ENCODE results near the gene H3-3A.
A peak's percentile ranks its signal among the peaks of the same experiment; 100 is the strongest.

H3-3A gene

GRCh38 chr1:226062558-226063223 lies at the start of gene H3-3A:
TSS of gene H3-3A (plus strand) at chr1:226062716. CDS start at chr1:226064352, 1,636 bp downstream.
- DNase-seq: peak; percentile 78 to 98 (median 94)

DNA sequence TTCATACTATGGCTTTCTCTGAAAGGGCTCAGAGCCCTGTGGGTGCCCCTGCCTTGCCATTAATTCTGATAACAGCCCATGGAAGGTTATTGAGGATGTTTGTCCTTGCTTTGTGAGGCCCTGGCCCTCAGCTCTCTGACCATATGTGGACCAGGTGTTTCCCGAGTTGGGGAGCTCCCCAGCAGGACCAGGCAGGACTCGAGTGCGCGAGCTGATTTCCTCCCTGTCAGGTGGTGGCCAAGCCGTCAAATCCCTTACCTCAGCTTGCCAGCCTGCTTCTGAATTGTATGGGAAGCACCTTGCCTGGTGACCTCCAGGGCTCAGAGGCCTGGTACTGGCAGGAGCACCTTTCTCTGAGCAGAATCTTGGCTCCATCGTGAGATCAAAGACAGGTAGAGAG lies 45.4 kb upstream of the H3-3A start:
- no peak for DNase-seq

- no peak for DNase-seq
These were observed 42.9 kb upstream of the H3-3A start for GRCh38 chr1:226019572-226019971.

- no peak for DNase-seq
These were observed 41.1 kb upstream of the H3-3A start for GRCh38 chr1:226021401-226021800.

- DNase-seq: no peak
These were observed 40.7 kb upstream of the H3-3A start for GRCh38 chr1:226021801-226022200.

GRCh38 chr1:226023735-226024134 lies 38.8 kb upstream of the H3-3A start:
- no peak for DNase-seq

DNA sequence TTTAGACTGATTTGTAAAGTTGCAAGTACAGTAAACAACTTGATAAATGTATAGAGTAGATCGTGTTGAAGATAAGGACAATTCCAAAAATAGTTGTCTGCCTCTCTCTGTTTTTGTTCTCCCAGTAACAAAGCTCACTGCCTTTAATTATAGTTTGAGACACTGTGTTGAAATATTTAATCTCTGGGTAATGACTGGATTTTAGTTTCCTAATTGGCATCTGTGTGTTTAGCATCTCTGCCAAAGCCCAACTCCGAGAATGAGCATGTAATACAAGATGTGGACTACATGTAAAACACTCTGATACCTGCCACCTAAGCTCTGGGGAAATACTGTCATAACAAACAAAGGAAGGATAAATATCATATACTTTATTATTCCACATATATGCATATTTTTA lies 35.7 kb upstream of the H3-3A start:
- DNase-seq: no peak

DNA sequence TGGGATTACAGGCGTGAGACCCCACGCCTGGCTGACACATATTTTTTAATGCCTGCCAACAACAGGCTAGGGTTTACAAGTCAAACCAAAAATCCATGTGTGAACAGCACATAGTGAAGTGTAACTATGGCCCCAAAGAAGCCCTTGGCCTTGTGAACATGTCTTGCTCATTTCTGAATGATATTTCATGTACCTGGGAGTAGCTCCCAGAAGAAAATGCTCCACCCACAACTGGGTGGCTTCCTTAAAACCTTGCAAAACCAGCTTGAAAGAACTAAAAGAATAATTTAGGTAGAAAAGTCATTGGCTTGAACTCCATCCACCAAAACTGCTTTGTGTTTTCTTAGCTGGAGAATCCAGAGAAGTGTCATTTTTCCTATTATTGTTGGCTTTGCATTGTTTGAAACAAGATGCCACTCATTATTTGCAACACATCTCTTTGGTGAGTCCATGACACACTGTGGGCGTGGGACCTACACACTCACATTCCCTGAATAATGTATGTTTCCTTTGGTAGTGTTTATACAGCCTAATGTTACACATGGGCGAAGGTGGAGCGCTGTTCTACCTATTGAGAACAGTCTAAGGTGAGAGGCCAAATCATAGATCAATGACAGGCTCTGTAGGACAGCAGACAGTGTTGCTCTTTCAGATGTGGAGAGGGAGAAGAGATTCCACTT lies 34.8 kb upstream of the H3-3A start:
- no peak for DNase-seq

DNA sequence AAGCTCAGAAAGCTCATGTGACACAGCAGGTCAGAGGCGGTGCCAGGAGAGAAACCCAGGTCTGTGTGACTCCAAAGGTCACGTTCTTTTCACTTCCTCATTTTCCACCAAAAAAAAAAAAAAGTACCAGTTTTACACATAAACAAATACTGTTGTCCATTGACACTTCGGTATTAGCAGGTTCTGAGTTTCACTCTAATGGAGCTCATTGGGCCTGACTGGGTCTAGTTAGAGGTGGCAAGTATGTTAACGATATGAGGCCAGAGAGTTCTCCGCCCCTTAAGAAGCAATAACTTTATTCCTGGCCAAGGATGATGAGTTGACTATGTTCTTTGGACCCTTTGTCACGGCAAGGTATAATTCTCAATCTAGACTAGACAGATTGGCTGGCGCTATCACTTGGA lies 33.4 kb upstream of the H3-3A start:
- DNase-seq: no peak

- no peak for DNase-seq
These were observed 32.8 kb upstream of the H3-3A start for GRCh38 chr1:226029568-226030225.

- DNase-seq: no peak
These were observed 28.9 kb upstream of the H3-3A start for GRCh38 chr1:226033582-226033981.

- no peak for DNase-seq
These were observed 28.5 kb upstream of the H3-3A start for GRCh38 chr1:226033991-226034390.

DNA sequence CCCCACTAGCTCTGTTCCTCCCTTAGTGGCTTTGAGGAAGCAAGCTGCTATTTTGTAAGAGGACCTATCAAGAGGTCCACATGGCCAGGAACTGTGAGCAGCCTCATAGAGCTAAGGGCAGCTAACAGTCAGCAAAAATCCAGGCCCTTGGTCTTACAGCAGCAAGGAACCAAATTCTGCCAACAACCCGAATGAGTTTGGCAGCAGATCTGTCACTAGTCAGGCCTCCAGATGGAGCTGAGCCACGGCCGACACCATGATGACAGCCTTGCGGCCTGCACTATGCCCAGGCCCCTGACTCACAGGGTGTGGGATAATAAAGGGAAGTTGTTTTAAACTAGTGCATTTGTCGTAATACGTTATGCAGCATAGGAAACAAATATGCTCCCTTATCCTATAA lies 28.0 kb upstream of the H3-3A start:
- peak in 50 of 56 donors; percentile 5 to 82 (median 57) for DNase-seq

- no peak for DNase-seq
These were observed 26.6 kb upstream of the H3-3A start for GRCh38 chr1:226035915-226036314.

DNA sequence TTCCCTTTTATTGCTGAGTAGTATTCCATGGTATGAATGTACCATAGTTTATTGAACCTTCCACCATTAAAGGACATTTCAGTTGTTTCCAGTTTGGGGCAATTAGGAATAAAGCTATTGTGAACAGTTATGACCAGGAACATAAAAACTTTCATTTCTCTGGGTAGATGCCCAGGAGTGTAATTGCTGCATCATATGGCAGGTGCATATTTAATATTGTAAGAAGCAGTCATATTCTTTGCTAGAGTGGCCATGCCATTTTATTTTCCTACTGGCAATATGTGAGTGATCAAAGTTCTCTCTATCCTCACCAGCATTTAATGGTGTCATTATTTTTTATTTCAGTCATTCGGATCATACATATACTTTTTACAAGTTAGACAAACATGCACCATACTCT lies 23.9 kb upstream of the H3-3A start:
- no peak for DNase-seq

DNA sequence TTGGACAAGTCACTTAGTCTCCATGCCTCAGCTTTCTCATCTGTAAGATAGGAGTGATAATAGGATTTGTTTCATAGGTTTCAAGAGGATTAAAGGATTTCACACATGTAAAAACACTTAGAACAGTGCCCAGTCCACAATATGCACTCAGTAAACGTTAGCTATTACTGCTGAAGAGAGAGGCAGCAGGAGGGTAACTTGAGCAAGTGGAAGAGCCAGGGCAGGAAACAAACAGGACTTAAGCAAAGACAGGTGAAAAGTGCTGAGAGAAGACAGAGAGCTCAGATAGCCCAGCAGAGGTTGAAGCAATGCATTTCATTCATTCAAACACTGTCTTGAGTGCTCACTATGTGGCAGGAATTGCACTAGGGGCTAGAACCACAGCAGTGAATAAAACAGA lies 21.1 kb upstream of the H3-3A start:
- no peak for DNase-seq

GRCh38 chr1:226044514-226045101 lies 17.9 kb upstream of the H3-3A start:
- DNase-seq: no peak

GRCh38 chr1:226046240-226046639 lies 16.3 kb upstream of the H3-3A start:
- no peak for DNase-seq

- DNase-seq: no peak
These were observed 15.0 kb upstream of the H3-3A start for GRCh38 chr1:226047495-226047894.

DNA sequence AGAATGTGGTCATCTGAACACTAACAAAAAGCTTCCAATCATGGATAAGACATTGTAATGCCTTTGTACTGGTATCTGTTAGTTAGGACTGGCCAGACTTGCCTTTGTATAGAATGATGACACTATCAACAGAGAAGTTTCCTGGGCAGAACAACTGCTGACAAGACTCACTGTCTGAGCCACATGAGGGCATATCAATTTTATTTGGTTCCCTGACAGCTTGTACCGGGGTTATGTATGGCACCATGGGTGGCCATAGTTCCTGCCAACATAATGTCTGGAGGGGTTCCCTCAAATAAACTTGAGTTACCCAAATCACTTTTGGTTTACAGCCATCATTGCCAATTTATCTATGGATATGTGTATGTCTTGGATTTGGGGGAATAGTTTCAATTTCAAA lies 13.6 kb upstream of the H3-3A start:
- DNase-seq: no peak

DNA sequence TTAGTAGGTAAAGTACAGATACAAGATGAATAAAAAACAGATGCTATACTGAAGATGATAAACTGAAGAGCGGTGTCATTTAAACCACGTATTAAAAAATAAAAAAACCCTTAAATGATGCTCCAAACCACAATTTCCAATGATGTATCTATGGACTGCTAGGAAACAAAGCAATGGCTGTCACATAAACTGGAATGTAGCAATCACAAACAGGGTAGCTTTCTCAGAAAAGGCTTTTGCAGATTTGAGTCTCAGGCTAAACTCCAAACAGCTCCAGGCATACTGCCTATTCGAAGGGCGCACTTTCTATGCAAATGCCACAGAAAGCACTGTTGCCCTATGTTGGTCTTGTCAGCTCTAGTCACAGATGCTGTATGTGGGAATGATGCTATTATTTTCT lies 12.4 kb upstream of the H3-3A start:
- DNase-seq: no peak

GRCh38 chr1:226051365-226051764 lies 11.2 kb upstream of the H3-3A start:
- DNase-seq: no peak

Measured in amygdala (tissue), 56 donors.